Measurements from ENCODE around the gene FBXO22.
"Not testable (repeated sequence)": the region's sequence is repeated elsewhere in the genome, so short reads cannot be mapped to it uniquely, and the experiment has no call there.

The FBXO22 gene

GRCh38 chr15:75921732-75922703, 18.3 kb downstream of the FBXO22 start:
- DNase-seq: no peak

DNA sequence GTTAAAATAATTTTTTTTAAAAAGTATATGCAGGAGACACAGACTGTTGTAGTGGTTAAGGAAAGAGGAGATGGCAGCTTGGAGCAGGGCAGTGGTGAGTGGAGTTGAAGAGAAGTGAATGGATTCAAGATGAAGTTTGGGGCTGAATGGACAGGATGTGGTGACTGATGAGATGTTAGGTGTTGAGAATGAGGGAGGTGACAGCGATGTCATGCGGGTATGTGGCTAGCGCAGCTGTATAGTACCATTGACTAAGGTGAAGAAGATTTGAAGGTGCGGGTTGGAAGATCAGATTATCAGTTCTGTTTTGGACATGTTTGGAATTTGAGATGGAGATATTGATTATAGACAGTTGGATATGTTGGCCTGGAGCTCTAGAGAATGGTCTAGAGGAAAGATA, 20.1 kb downstream of the FBXO22 start:
- DNase-seq: no peak

DNA sequence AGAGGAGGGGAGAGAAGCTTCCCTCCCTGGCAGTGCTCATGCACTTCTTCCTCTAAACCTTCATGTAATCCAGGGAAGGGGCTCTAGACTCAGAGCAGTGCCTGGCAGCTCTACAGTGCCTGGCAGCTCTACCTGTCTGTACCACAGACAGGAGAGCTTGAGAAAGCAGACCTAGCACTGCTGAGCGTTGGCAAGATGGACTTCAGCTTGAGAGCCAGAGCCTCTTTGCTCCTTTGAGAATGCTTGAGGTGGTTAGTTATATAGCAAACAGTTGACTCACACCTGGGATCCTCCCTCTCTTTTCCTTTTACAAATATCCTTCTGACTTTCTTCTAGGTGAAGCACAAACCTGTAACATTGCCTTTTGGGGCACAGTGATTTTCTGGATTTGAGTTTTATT, 20.9 kb downstream of the FBXO22 start:
- no peak for DNase-seq

GRCh38 chr15:75925440-75925839, 21.8 kb downstream of the FBXO22 start:
- no peak for DNase-seq

DNA sequence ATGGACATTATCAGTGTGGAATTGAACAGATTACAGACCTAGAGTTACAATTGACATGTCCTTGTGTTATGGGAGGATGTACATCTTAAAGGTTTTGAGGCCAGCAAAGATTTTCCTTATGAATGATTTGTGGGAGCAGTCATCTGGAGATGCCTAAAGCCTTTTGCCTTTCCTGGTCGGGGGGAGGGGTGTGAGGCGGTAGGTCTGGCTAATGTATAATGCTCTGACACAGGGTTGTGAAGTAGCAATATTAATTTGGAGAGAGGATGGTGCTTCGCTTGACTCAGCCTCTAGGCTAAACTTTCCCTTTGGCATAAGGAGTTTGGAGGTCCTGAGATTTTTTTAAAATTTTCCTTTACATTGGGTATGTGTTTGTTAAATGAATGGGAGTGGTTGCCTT, 23.3 kb downstream of the FBXO22 start:
- DNase-seq: no peak

- DNase-seq: no peak
These were observed 23.9 kb downstream of the FBXO22 start for GRCh38 chr15:75927601-75928000.

- DNase-seq: no peak
These were observed 25.3 kb downstream of the FBXO22 start for GRCh38 chr15:75928680-75929608.

GRCh38 chr15:75929799-75930565, 26.3 kb downstream of the FBXO22 start:
- no peak for DNase-seq

- no peak for DNase-seq
These were observed 27.2 kb downstream of the FBXO22 start for GRCh38 chr15:75930866-75931265.

- DNase-seq: no peak
These were observed 38.8 kb downstream of the FBXO22 start for GRCh38 chr15:75942464-75942863.

GRCh38 chr15:75943246-75943645, 39.6 kb downstream of the FBXO22 start:
- DNase-seq: no peak

DNA sequence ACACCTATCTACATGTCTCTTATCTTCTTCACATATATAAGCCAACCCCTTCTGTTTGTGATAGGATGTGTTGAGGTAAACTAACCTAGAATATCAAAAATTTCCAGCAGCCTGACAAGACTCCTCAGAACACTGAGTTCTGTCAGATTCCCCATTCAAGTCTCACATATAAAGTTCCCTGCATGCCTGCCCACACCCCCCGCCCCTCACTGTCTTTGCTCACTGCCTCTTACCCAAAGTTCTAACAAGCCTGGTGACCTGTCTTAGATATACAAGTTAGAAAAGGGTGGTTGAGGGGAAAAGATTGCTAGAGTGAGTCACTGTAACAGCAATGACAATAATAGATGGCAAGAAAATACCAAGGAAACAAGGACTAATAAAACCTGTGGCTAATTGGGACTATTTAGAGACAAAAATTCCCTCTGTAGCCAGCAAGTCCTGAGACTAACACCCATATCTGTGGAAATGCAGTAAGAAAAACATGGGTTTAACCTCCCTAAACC, 40.1 kb downstream of the FBXO22 start:
- no peak for DNase-seq

DNA sequence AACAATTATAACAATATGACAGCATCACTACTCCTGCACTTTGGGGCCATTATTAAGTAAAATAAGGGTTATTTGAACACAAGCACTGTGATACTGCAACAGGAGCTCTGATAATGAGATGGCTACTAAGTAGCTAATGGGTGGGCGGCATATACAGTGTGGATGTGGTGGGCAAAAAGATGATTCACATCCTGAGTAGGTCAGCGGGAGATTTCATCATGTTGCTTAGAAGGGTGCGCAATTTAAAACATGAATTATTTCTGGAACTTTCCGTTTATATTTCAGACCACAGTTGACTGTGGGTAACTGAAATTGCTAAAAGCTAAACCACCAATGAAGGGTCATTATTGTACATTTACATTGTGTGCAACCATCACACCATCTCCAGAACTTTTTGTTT, 42.3 kb downstream of the FBXO22 start:
- DNase-seq: no peak

- no peak for DNase-seq
These were observed 43.4 kb downstream of the FBXO22 start for GRCh38 chr15:75947092-75947491.

- no peak for DNase-seq
These were observed 45.2 kb downstream of the FBXO22 start for GRCh38 chr15:75948761-75949296.

GRCh38 chr15:75952525-75952924, 48.8 kb downstream of the FBXO22 start:
- DNase-seq: no peak

DNA sequence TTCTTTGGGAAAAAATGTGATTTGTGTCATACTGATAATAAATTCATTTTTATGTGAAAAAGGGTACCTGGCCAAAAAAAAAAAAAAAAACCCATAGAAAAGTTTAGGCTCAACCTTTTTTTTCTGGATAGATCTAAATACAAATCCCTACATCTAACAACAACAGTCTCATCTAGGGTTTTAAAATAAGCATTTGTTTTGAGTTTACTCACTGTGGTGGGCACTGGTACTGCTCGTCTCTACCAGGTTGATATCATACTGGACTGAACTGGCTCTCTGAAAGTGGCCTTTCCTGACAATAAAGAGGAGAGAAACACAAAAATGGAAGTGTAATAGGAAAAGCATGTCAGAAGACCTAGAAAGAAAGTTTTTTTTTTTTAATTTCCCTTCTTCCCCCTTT, 52.0 kb downstream of the FBXO22 start:
- no peak for DNase-seq

DNA sequence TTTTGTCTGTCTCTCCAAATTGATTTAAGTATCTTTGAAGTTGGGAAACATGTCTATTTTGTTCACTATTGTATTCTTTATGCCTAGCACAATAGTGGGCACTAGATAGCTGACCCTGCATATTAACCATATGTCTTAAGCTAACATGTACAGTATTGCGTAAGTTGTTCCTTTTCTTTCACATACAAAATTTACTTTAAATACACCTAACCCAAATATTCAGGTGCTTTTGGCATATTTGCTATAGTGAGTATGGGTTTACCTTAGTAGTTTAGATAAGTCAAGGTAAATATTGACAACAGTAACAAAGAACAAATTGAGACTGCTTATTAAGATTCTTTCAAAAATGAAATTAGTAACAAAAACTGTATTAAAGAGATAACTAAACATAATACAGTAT, 57.7 kb downstream of the FBXO22 start:
- DNase-seq: no peak

DNA sequence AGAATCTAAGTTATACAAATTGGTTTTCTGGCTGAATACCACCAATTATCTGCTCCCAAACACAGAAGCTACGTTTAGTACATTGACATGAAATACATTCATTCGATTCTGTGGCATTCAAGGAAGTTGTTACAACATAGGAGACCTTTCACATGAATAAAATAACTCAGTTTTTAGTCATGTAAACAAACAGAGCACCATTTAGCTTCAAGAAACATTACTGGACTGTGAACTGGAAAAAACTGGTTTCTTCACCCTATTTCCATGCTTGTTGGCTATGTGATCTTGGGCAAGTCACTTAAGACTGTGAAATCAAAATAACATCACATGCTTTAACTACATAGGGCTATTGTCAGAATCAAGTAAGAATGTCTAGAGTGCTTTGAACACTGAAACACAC, 62.4 kb downstream of the FBXO22 start:
- DNase-seq: no peak

DNA sequence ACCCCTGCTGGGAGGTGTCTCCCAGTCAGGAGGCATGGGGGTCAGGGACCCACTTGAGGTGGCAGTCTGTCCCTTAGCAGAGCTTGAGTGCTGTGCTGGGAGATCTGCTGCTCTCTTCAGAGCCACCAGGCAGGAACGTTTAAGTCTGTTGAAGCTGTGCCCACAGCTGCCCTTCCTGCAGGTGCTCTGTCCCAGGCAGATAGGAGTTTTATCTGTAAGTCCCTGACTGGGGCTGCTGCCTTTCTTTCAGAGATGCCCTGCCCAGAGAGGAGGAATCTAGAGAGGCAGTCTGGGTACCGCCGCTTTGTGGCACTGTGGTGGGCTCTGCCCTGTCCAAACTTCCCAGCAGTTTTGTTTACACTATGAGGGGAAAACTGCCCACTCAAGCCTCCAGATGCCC, 73.1 kb downstream of the FBXO22 start:
- DNase-seq: not testable (repeated sequence)

- DNase-seq: no peak
These were observed 77.6 kb downstream of the FBXO22 start for GRCh38 chr15:75981149-75981815.

- DNase-seq: no peak
These were observed 78.8 kb downstream of the FBXO22 start for GRCh38 chr15:75982468-75982867.

All from KG1 (cell line).